RCC 7860 (cell line): Measurements from ENCODE around the gene HNRNPF.

Experiments
- DNase-seq: peaks from one replicate; pipeline ENCODE4 v3.0.0-alpha.2; 2015; ENCODE audit warnings: low spot score
- FAIRE-seq: peaks from 2 replicates; lab custom pipeline; 2012; peaks lifted over from hg19 to GRCh38; lab: Jason Lieb, UNC

HNRNPF gene

DNA sequence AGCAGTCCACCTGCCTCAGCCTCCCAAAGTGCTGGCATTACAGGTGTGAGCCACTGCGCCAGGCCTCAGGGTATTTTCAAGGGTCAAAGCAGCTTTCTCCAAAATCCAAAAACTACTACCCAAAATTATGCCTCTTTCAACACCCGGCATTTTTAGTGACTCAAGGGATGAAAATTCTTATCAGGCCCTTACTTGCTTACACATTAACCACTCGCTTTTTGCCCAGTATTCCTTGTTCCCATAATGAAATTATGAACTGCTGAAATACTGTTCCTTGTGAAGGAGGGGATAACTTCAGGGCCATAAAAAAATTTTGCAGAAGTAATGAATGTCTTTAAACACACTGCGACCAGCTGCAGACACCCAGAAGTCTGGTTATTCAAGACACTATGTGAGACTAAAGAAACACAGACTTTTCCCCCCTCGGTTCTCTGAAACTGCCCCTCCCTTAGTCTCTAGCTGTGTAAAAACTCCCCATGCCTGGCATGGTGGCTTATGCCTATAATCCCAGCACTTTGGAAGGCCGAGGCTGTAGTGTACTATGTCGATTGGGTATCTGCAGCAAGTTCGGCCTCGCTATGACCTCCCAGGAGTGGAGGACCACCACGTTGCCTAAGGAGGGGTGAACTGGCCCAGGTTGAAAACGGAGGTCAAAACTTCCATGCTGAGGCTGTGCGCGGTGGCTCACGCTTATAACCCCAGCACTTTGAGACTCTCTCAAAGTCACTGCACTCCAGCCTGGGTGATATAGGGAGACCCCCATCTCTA is 25.6 kb downstream of the HNRNPF start:
- DNase-seq = no peak
- FAIRE-seq = peak; percentile 7

DNA sequence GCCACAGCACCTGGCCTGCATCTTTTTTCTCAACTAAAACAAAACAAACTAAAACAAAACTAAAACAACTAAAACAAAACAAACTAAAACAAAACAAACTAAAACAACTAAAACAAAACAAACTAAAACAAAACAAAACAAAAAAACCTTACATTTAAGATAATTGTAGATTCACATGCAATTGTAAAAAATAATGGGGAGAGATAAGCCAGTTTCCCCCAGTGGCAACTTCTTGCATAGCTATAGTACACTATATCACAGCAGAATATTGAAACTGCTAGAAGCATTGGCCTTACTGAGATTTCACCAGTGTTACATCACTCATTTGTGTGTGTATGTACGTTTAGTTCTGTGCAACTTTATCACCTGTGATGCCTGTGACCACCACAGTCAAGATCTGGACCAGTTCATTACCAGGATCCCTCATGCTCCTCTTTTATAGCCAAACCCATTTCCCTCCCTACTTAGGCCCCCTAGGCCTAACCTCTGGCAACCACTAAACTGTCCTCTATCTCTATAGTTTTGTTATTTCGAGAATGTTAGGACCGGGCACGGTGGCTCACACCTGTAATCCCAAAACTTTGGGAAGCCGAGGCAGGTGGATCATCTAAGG is 28.3 kb downstream of the HNRNPF start:
- DNase-seq = no peak
- no peak for FAIRE-seq

DNA sequence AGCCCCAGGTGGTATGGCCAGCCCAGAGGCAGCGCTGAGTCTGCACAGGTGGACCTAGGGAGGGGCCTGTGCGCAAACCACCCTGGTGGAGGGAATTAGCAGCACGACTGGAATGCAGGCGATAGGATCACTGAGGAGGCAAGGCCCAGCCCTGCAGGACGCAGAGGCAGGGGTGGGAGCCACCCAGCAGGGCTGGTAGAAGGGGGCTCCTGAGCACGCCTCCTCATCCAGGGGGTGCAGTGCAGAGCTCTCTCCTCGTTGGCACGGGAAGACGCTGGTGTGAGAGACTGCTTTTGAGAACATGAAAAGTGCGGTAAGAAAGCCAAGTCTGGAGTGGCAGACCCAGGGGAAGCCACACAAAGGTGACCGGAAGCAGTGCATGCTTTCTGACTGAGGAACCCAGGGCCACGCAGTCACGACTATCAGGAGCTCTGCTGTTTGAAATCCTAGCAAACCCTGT is 31.5 kb downstream of the HNRNPF start:
- FAIRE-seq (no peak), DNase-seq (no peak)

DNA sequence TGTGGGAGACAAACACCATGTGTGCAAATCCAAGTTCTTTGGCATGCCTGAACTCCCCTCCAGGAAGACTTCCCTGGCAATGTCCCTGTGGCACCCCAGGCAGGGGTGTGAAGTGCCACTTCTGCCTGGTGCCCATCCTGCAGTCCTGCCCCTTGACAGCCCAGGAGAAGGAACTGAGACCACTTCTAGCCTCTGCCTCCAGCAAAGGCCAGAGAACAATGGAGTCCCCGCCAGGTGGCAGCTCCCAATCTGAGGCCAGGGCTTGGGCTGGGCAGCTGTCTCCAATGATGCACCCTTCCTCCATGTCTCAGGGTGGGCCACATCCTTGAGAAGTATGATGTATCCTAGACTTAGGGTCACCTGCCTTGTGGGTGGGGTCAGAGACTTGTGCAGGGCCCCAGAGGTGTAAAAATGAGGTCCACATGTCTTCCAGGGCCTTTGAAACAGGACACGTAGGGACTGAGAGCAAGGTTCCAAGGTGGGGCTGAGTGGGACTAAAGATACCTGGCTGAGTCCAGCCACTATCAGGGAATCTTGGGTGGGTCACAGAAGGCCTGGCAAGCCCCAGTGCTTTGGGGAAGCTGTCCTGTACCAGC is 32.1 kb downstream of the HNRNPF start:
- no peak for FAIRE-seq
- DNase-seq = no peak

GRCh38 chr10:43376046-43376635 is 32.8 kb downstream of the HNRNPF start:
- DNase-seq = no peak
- FAIRE-seq = no peak

GRCh38 chr10:43375401-43376020 is 33.5 kb downstream of the HNRNPF start:
- no peak for FAIRE-seq
- DNase-seq = no peak

- no peak for DNase-seq
- no peak for FAIRE-seq
These were observed 34.8 kb downstream of the HNRNPF start for GRCh38 chr10:43374194-43374593.

DNA sequence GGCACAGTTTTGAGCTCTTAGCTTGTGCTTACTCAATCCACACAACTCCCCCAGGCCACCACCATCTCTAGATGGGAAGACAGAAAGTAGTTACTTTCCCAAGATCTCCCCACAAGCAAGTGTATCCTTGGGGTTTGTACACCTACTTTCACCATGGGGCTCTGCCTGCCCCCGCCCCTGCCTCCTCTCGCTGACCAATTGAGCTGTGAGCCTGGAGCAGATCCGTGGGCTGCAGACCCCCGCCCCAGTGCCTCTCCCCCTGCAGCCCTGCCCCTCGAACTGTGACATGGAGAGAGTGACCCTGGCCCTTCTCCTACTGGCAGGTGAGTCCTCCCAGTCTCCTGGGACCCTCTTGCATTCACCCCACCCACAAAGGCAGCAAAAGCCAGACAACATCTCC is 35.5 kb downstream of the HNRNPF start:
- DNase-seq (no peak), FAIRE-seq (no peak)

- no peak for DNase-seq
- no peak for FAIRE-seq
These were observed 36.1 kb downstream of the HNRNPF start for GRCh38 chr10:43372765-43373361.

GRCh38 chr10:43371418-43371817 is 37.6 kb downstream of the HNRNPF start, which contains the start of gene FXYD4:
Gene FXYD4, plus strand, starts transcription at chr10:43371636. Its CDS starts 2,111 bp downstream, at chr10:43373747.
- FAIRE-seq = no peak
- no peak for DNase-seq

DNA sequence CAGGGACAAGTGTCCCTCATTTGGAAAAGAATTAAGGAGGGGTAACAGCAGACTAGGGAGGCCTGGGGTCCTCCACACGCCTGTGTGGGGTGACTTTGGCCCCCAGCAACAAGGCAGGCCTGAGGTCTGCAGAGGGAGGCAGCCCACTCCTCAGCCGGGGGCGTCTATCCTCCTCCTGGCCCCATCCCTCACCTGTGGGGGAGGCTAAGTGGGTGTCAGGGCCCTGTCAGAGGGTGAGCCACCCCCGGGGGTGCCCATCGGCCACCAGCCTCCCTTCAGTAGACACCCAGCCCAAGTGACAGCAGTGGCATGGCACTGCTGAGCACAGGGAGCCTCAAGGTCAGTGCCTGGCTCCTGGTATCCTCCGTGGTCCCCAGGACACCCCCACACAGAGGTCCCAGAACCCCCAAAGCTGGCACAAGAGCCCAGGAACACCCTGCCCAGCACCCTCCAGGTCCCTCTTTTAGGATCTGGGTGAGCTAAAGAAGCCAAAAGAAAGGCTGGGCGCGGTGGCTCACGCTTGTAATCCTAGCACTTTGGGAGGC is 38.2 kb downstream of the HNRNPF start:
- DNase-seq (no peak), FAIRE-seq (no peak)

GRCh38 chr10:43369921-43370320 is 39.1 kb downstream of the HNRNPF start:
- no peak for DNase-seq
- no peak for FAIRE-seq

- FAIRE-seq = no peak
- no peak for DNase-seq
These were observed 44.0 kb downstream of the HNRNPF start for GRCh38 chr10:43365001-43365400.

GRCh38 chr10:43362191-43362839 is 46.7 kb downstream of the HNRNPF start:
- DNase-seq (peak; percentile 10), FAIRE-seq (no peak)

GRCh38 chr10:43361547-43362190 is 47.3 kb downstream of the HNRNPF start:
- DNase-seq = no peak
- no peak for FAIRE-seq

- FAIRE-seq = no peak
These were observed 48.9 kb downstream of the HNRNPF start for GRCh38 chr10:43360086-43360485.

DNA sequence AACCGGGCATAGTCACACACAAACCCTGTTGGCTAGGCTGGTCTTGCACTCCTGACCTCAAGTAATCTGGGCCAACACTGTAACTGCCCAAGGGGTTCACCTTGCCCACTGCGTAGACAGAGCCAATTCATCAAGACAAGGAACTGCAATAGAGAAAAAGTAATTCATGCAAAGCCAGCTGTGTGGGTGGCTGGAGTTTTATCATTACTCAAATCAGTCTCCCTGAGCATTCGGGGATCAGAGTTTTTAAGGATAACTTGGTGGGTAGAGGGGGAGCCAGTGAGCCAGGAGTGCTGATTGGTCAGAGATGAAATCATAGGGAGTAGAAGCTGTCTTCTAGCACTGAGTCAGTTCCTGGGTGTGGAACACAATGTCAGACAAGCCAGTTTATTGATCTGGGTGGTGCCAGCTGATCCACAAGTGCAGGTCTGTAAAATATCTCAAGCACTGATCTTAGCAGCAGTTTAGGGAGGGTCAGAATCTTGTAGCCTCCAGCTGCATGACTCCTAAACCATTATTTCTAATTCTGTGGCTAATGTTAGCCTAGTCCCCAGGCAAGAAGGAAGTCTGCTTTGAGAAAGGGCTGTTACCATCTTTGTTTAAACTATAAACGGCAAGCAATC is 53.1 kb downstream of the HNRNPF start:
- DNase-seq (peak; percentile 17), FAIRE-seq (no peak)

More at GRCh38 chr10:43360086-43360485, 48.9 kb downstream of the HNRNPF start:
- DNase-seq = no peak

- no peak for DNase-seq
- no peak for FAIRE-seq
These were observed 54.1 kb downstream of the HNRNPF start for GRCh38 chr10:43354879-43355380.

GRCh38 chr10:43354330-43354635 is 54.7 kb downstream of the HNRNPF start:
- FAIRE-seq (no peak), DNase-seq (no peak)
